Keratinocyte (primary cell): Measurements from ENCODE around the gene TXK. TPM values are rescaled to one million over a fixed set of nuclear protein-coding genes. Genes with fewer than 3 reads are reported as not detected.

Experiments used
- DNase-seq: peaks from one replicate; pipeline ENCODE4 v3.0.0-alpha.2; 2011; ENCODE audit warnings: low read depth, missing footprints, low spot score
- FAIRE-seq: peaks from 2 replicates; lab custom pipeline; 2011; peaks lifted over from hg19 to GRCh38; lab: Jason Lieb, UNC
- H2AFZ ChIP-seq: 2 replicates; pipeline ENCODE4 v1.6.0; 2012; ENCODE audit warnings: low read length, control low read depth, inconsistent platforms; ENCODE audit not compliant: control insufficient read depth
- H3K27ac ChIP-seq: 2 replicates; pipeline ENCODE4 v1.5.1; 2011; ENCODE audit warnings: low read length; ENCODE audit not compliant: control insufficient read depth, insufficient read depth
- H3K27me3 ChIP-seq: 3 replicates; pipeline ENCODE4 v1.6.0; 2011; ENCODE audit warnings: low read length; ENCODE audit not compliant: control insufficient read depth, insufficient read depth; ENCODE audit errors: extremely low read depth
- H3K36me3 ChIP-seq, 2 experiments: 2 replicates in 1 of 2; 3 replicates in 1 of 2; pipeline ENCODE4 v1.5.1; 2011; ENCODE audit warnings: low read length in 2 of 2, mild to moderate bottlenecking in 1 of 2; ENCODE audit not compliant: control insufficient read depth in 2 of 2, insufficient read depth in 2 of 2; ENCODE audit errors: extremely low read depth in 1 of 2
- H3K4me1 ChIP-seq: 3 replicates; pipeline ENCODE4 v1.5.1; 2011; ENCODE audit warnings: low read length; ENCODE audit not compliant: control insufficient read depth, insufficient read depth; ENCODE audit errors: extremely low read depth
- H3K4me2 ChIP-seq: 3 replicates; pipeline ENCODE4 v1.6.0; 2011; ENCODE audit warnings: low read depth, low read length; ENCODE audit not compliant: control insufficient read depth, insufficient read depth; ENCODE audit errors: extremely low read depth
- H3K4me3 ChIP-seq, 3 experiments: fragments of 200-600 bp in 1 of 3; sonication (generic) in 1 of 3; 2 replicates in 2 of 3; 3 replicates in 1 of 3; pipeline ENCODE4 v1.5.1; 2011 to 2016; ENCODE audit warnings: low read length in 3 of 3, mild to moderate bottlenecking in 3 of 3, control low read depth in 2 of 3, inconsistent platforms in 1 of 3, low read depth in 1 of 3, mixed read lengths in 1 of 3, mixed run types in 1 of 3, moderate library complexity in 1 of 3; ENCODE audit not compliant: control insufficient read depth in 2 of 3, insufficient read depth in 2 of 3; ENCODE audit errors: extremely low read depth in 1 of 3
- H3K79me2 ChIP-seq: 2 replicates; pipeline ENCODE4 v1.6.0; 2012; ENCODE audit warnings: low read length; ENCODE audit not compliant: control insufficient read depth, insufficient read depth
- H3K9ac ChIP-seq: 3 replicates; pipeline ENCODE4 v1.6.0; 2011; ENCODE audit warnings: low read length; ENCODE audit not compliant: control insufficient read depth, insufficient read depth; ENCODE audit errors: extremely low read depth
- H3K9me1 ChIP-seq: 3 replicates; pipeline ENCODE4 v1.6.0; 2011; ENCODE audit warnings: low read length; ENCODE audit not compliant: control insufficient read depth, insufficient read depth; ENCODE audit errors: extremely low read depth
- H3K9me3 ChIP-seq: 2 replicates; pipeline ENCODE4 v1.5.1; 2012; ENCODE audit warnings: low read depth, low read length; ENCODE audit not compliant: control insufficient read depth
- H4K20me1 ChIP-seq: 3 replicates; pipeline ENCODE4 v1.6.0; 2011; ENCODE audit warnings: low read length; ENCODE audit not compliant: control insufficient read depth, insufficient read depth; ENCODE audit errors: extremely low read depth
- CTCF ChIP-seq, 3 experiments: IDR thresholded peaks in 1 of 3; conservative IDR thresholded peaks in 1 of 3; optimal IDR thresholded peaks in 1 of 3; 2 replicates in 2 of 3; 3 replicates in 1 of 3; pipeline versions ENCODE3 to v1.5.1; 2011; ENCODE audit warnings: low read length in 3 of 3, mild to moderate bottlenecking in 3 of 3, moderate library complexity in 2 of 3, control low read depth in 1 of 3, inconsistent platforms in 1 of 3; ENCODE audit not compliant: insufficient read depth in 2 of 3; ENCODE audit errors: extremely low read depth in 1 of 3
- EZH2 ChIP-seq: IDR thresholded peaks from one replicate; pipeline ENCODE4 v1.6.1; 2012; ENCODE audit warnings: inconsistent platforms, mild to moderate bottlenecking, low read length, moderate library complexity
- dilution Hi-C: fragments of 300-500 bp; cut with MboI; formaldehyde crosslinking; loops from one replicate; pipeline ENCODE4 v1.7.0; 2020; ENCODE audit warnings: low sequenced_read_pairs; ENCODE audit not compliant: extremely low pct_ligation_motif_present
- polyA plus RNA-seq, 5 experiments: library from polyadenylated mRNA; depleted of rRNA in 3 of 5; stranded (reverse) in 3 of 5; stranded (forward) in 1 of 5; unstranded in 1 of 5; fragments of >200 nt; gene quantifications; 1 replicate in 1 of 5; 2 replicates in 3 of 5; 3 replicates in 1 of 5; pipeline versions ENCODE4 v1.2.1 to v1.2.3, GENCODE V29; 2011 to 2012; ENCODE audit warnings: missing spikeins in 2 of 5, low read depth in 1 of 5, low replicate concordance in 1 of 5

TXK gene
- polyA plus RNA-seq, 1 donor (not counting 4 experiments of a cell fraction or from before 2014, with no cell fraction given), result 0.12 TPM

- Histone ChIP-seq H3K36me3 (no peaks in the 10 kb centered on the region), H3K4me2 (no peak overlapping the region), H3K27ac (no peak overlapping the region), H3K9me3 (no peaks in the 10 kb centered on the region), H3K4me1 (peaks cover 5% of the 10 kb centered on the region), H2AFZ (no peak overlapping the region), H3K79me2 (no peaks in the 10 kb centered on the region), H3K4me3 (no peak overlapping the region), H4K20me1 (no peaks in the 10 kb centered on the region), H3K27me3 (no peaks in the 10 kb centered on the region), H3K9ac (no peak overlapping the region), H3K9me1 (no peaks in the 10 kb centered on the region)
- no peak for DNase-seq
- dilution Hi-C loops, result no loop called here
- FAIRE-seq, result no peak
- TF ChIP-seq EZH2, result no peak
- TF ChIP-seq CTCF (optimal IDR thresholded peaks at IDR 0.05 in 1 of 3, IDR thresholded peaks at IDR 0.05 in 1 of 3, conservative IDR thresholded peaks at IDR 0.05 in 1 of 3; ENCODE audit: extremely low read depth in 1 of 3, insufficient read depth in 2 of 3, low read length in 3 of 3), result no peak
Observed at GRCh38 chr4:48051078-48051477, 83.0 kb downstream of the TXK start.

GRCh38 chr4:48049483-48049882 is 84.6 kb downstream of the TXK start:
- dilution Hi-C loops, result no loop called here
- no peaks in the 10 kb centered on the region for H3K9me3 ChIP-seq
- H3K4me3 ChIP-seq, result no peak overlapping the region
- no peaks in the 10 kb centered on the region for H3K9me1 ChIP-seq
- H3K27ac ChIP-seq, result no peak overlapping the region
- TF ChIP-seq CTCF (optimal IDR thresholded peaks at IDR 0.05 in 1 of 3, IDR thresholded peaks at IDR 0.05 in 1 of 3, conservative IDR thresholded peaks at IDR 0.05 in 1 of 3; ENCODE audit: extremely low read depth in 1 of 3, insufficient read depth in 2 of 3, low read length in 3 of 3) (no peak), EZH2 (no peak)
- H3K4me2 ChIP-seq, result no peak overlapping the region
- no peaks in the 10 kb centered on the region for H3K79me2 ChIP-seq
- peaks cover 5% of the 10 kb centered on the region for H3K4me1 ChIP-seq
- no peaks in the 10 kb centered on the region for H4K20me1 ChIP-seq
- no peak overlapping the region for H2AFZ ChIP-seq
- no peaks in the 10 kb centered on the region for H3K36me3 ChIP-seq
- H3K27me3 ChIP-seq, result no peaks in the 10 kb centered on the region
- FAIRE-seq (no peak), DNase-seq (no peak)
- H3K9ac ChIP-seq, result no peak overlapping the region
